22Rv1 (cell line): ENCODE data around the gene CHST3.

Source experiments
- CTCF ChIP-seq: fragments of 450-650 bp; IDR thresholded peaks from 2 replicates; pipeline ENCODE4 v1.5.1; 2017; ENCODE audit warnings: mild to moderate bottlenecking
- ZFX ChIP-seq: fragments of 450-650 bp; IDR thresholded peaks from 2 replicates; pipeline ENCODE4 v1.6.1; 2017; ENCODE audit warnings: antibody characterized with exemption, borderline replicate concordance

DNA sequence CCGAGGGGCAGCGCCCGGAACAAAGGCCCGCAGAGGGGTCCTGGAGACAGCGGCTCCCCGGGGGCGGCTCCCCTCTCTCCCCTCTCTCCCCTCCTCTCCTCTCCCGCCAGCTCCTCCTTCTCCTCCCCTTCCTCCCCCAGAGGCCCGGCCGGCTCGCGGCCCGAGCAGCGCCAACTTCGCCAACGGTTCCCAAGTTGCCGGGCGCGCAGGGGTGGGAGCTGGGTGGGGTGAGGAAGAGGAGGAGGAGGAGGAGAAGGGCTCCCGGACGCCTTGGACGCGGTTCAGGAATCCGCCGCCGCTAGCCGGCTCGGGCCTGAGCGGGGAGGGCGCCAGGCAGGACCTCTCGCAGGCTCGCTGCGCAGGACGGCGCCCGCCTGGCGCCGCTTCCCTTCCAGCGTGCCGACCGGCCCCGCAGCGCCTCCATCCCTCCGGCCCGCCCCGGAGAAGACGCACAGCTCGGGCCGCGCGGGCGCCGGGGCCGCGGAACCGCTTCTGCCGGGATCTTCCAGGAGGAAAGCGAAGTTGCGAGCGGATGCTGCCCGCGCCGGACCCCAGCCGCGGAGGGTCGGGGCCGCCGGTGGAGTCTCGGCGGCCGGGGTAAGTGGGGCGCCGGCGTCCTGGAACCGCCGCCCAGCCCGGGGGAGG is at the start of gene CHST3:
- no peak for TF ChIP-seq CTCF
- TF ChIP-seq ZFX: no peak
